HG03521 (cell line): ENCODE measurements around the gene RASGRP2.

Experiments
- ATAC-seq: cut with Tn5 transposase; IDR thresholded peaks from one replicate; pipeline ENCODE4 v1.9.1; 2021; ENCODE audit warnings: mild to moderate bottlenecking, moderate library complexity; ENCODE audit not compliant: unreplicated experiment

RASGRP2 gene

GRCh38 chr11:64743591-64744543 lies at the start of gene RASGRP2:
TSS of gene RASGRP2 (minus strand) at chr11:64744142. CDS start at chr11:64742866, 1,276 bp downstream.
- no peak for ATAC-seq

- no peak for ATAC-seq
Measured at GRCh38 chr11:64792482-64792881, 48.5 kb upstream of the RASGRP2 start.

GRCh38 chr11:64791781-64792291 lies 47.9 kb upstream of the RASGRP2 start:
- no peak for ATAC-seq

DNA sequence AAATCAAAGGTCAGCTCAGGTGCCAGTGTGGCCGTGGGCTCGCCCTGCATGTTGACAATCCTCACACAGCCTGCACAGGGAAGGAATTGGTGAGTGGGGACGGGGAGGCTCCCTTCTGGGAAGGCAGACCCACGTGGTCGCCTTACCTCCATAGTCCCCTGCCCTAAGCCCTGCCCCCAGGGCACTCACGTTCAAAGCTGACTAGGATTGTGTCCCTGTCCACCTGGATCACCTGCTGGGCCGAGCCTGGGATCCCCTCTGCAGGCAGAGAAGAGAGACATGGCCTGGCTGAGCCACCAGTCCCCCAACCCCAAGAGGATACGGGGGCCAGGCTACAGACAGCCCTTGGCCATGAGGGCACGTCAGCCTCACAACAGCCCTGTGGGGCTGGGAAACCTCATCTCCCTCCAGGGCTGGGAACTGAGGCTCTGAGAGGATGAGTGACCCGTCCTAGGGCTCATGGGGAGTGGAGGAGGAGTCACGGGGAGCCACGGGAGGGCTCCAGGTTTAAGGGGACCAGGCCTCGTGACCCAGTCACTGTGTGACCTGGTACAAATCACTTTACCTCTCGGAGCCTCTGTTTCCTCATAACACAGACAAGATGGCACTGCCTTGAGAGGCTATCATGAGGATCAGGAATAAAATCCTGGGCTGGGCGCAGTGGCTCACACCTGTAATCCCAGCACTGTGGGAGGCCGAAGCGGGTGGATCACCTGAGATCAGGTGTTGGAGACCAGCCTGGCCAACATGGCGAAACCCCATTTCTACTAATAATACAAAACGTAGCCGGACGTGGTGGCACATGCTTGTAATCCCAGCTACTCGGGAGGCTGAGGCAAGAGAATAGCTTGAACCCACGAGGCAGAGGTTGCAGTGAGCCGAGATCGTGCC lies 46.5 kb upstream of the RASGRP2 start:
- no peak for ATAC-seq

GRCh38 chr11:64789331-64790204 lies 45.6 kb upstream of the RASGRP2 start:
- no peak for ATAC-seq

DNA sequence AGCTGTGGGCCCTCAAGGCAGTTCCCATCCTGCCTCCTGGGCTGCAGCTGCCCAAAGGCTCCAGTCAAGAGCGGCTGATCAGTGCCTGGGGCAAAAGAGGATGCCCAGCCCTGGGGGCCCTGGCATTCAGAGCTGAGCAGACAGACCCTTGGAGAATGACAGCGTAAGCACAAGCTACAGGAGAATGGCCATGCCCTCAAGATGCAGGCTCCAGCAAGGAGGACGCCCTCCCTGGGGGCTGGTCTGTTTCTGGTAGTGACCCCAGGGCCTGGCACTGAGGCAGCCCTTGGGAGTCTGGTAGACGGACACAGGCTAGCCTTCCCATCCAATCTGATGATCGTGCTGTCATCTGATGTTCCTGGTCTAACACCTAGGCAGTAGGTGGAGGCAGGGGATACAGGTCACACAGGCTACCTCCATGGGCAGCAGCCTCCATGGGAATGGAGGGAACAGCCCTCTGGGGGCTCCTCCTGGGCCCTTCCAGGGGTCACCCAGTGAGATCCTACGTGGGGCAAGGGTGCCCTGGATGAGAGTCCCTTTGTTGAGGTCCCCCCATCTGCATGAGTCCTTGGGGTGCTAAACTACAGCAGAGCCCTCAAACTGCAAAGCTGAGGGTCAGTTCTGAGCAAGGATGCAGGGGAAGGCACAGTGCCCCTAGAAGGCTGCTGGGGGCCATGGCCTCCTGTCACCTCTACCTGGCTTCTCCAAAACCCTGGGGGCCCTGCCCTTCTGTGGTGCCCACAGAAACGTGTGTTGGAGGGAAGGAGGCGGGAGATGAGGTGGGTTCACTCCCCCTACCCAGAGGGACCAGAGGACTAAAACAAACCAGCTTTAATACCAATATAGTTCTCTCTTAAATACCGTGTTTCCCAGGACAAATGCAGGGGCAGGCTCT lies 44.6 kb upstream of the RASGRP2 start:
- ATAC-seq: no peak

DNA sequence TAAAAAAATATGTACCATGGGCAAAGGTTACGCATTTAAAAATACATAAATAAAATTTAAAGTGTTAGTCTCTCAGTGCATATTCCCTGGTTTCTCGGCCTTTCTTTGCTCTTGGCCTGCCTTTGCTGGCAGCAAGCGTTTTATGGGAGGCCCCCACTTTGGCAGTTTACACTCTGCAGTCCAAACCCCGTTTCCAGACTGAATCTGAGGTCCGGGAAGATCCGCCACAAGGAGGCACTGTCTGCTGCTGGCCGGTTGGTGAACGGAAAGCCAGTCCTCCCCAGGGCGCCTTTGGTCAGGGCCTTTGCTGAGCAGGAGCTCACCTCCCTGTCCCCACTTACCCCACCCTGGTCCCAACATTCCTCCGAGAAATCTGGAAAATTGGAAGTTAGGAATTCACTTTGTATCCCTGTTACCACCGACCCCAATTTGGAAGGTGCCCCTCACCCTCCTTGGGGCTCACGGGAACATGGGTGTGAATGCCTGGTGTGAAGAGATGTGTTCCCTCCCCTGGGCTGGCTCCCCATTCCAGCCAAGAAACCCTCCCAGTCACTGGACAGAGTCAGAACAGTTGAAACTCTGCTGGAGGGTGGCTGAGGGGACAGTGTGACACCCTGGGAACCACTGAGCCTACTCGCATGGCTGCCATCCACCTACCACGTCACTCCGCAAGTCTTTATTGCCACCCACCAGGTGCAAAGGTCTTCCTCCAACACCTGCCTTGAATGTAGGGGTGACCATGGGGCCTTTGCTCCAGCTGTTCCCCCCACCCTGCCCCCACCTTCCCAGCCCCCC lies 43.8 kb upstream of the RASGRP2 start:
- ATAC-seq: no peak

GRCh38 chr11:64786308-64786707 lies 42.4 kb upstream of the RASGRP2 start:
- ATAC-seq: no peak

DNA sequence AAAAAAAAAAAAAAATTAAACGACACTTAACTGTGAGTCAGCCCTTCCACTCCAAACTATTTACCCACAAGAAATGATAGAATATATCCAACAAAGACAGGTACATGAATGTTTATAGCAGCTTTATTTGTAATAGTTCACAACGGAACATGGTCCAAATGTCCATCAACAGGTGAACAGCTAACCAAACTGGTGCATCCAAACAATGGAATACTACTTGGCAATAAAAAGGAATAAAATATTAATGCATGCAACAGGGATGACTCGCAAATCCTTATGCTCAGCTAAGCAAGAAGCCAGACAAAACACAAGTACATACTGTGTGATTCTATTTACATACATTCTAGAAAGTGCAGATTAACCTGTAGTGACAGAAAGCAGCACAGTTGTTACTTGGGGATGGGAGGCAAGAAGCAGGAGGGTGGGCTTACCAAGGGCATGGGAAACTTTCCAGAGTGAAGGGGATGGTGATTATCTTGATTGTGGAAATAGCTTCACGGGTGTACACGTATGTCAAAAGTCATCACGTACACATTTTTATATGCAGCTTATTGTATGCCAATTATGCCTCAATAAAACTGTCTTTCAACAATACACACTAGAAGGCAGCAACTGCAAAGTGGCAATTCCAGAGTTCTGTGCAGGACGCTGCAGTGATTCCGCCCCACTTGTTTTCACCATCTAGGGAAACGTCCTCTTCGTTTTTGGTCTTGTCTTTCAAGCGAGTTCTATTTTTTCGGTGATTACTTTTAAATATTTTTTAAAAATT lies 41.1 kb upstream of the RASGRP2 start:
- no peak for ATAC-seq

GRCh38 chr11:64778473-64779298 lies 34.7 kb upstream of the RASGRP2 start, which contains the start of gene SF1:
TSS of gene SF1 (minus strand) at chr11:64778542. CDS start at chr11:64778392, 150 bp downstream.
- ATAC-seq: peak; percentile 67

DNA sequence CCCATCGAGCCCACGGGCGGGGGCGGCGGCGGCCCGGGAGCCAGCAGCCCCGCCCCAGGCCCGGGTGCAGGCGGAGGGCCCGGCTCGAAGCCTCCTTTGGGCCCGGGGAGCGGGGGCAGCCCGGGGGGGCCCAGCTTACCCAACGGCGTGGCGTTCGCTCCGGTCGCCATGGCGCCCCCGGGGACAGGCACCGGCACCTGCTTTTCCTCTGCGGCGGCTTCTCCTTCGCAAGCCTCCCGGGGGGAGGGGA lies 34.2 kb upstream of the RASGRP2 start:
- no peak for ATAC-seq

GRCh38 chr11:64777449-64778222 lies 33.7 kb upstream of the RASGRP2 start:
- ATAC-seq: peak; percentile 27

GRCh38 chr11:64776875-64777274 lies 32.9 kb upstream of the RASGRP2 start:
- ATAC-seq: no peak

DNA sequence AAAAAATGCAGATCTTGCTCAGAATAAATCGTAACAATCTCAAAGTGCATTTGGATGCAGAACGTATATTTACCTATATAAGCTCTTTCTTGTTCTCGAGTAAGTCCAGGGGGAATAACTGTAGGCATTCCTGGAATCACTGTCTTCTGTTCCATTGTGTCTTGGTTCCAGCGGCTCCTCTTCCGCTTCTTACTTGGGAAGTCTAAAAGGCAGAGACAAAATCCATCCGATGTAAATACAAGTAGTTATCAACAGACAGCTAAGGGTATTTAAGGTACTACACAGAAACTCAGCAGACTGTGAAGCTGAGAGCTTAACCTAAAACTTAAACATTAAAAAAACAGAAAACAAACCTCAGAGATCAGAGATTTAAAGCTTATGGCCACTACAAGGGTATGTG lies 32.5 kb upstream of the RASGRP2 start:
- ATAC-seq: no peak

GRCh38 chr11:64774144-64774543 lies 30.2 kb upstream of the RASGRP2 start:
- ATAC-seq: no peak

GRCh38 chr11:64772303-64773018 lies 28.5 kb upstream of the RASGRP2 start:
- no peak for ATAC-seq
